Stimulated activated CD8-positive, alpha-beta memory T cell treated with anti-CD3 and anti-CD28 coated beads, Interleukin-4, amount 100 ng/mL, for 1 hour (primary cell): Measurements from ENCODE around the gene JMJD7.

Experiments
- DNase-seq, 2 donors: peaks; one replicate each; pipeline ENCODE4 v3.0.0-alpha.2; 2020; ENCODE audit warnings: low read depth in 2 of 2, low spot score in 1 of 2

The JMJD7 gene

GRCh38 chr15:41799488-41799805 is 28.4 kb upstream of the JMJD7 start:
- no peak for DNase-seq

DNA sequence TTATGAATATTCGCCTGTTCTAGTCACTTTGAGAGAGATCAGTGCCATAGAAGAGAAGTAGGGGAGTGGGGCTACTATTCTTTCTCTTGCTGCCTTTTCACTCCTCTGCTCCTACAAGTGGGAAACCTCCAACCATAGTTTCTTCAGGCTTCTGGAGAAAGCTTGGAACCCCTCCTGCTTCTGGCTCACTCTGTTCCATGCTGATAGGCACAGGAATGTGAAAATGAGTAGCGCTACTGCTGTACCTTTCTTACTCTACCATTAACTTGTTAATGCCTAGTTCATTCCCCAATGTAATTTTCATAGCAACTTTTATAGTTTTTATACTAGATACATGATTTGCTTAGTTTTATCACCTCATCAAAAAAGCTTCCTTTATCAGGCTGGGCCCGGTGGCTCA is 26.7 kb upstream of the JMJD7 start:
- DNase-seq = no peak

DNA sequence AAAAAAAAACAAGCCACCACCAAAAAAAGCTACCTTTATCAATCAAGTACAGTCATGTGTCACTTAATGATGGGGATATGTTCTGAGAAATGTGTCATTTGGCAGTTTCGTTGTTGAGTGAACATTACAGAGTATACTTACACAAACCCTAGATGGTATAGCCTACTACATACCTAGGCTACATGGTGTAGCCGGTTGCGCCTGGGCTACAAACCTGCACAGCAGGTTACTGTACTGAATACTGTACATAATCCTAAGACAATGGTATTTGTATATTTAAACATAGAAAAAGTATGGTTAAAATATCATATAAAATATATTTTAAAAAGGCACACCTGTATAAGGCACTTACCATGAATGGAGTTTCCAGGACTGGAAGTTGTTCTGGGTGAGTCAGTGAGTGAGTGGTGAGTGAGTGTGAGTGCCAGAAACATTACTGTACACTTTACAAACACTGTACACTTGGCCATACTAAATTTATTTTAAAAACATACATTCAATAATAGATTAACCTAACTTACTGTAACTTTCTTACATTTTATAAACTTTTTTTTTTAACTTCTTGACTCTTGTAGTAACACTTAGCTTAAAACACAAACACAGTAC is 25.9 kb upstream of the JMJD7 start:
- no peak for DNase-seq

- DNase-seq = no peak
These were observed 23.5 kb upstream of the JMJD7 start for GRCh38 chr15:41804361-41804760.

DNA sequence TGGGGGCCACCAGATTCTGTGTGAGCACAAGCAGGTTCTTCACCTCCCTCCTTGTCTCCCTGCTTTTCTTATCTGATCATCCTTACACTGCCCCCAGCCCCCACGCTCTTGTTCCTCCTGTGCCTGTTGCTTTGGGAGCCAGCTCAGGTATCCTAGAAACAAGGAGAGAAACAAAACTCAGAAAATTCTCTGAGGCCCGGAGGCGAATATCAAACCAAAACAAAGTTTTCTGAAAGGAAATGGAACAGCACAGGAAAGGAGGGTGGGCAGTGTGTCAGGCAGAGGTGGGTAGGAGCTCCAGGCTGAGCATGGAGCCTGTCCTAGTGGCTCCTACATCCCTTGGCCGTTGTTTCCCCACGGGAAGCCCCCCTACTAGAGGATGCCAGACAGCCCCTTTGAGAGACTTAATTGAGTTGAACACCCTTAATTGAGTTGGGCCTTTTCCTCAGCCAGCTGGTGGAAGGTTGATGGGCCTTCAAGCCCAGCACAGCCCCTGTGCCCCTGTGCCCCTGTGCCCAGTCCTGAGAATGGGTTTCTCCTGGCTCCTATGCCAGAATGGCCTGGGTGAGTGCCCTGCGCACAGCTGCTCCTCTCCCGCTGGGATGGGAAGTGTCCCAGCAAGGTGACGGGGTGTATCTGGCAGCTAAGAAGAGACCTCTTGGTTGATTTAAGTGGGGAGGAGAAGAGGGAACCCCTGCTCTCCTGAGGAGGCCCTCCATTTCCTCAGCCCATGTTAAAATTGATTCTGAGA is 22.8 kb upstream of the JMJD7 start:
- DNase-seq = no peak

- DNase-seq = no peak
These were observed 22.2 kb upstream of the JMJD7 start for GRCh38 chr15:41805711-41806110.

GRCh38 chr15:41806291-41807181 is 21.4 kb upstream of the JMJD7 start:
- DNase-seq = no peak

GRCh38 chr15:41809121-41809520 is 18.8 kb upstream of the JMJD7 start:
- no peak for DNase-seq

GRCh38 chr15:41809526-41810220 is 18.2 kb upstream of the JMJD7 start:
- DNase-seq = no peak

GRCh38 chr15:41810651-41811431 is 17.1 kb upstream of the JMJD7 start:
- no peak for DNase-seq

DNA sequence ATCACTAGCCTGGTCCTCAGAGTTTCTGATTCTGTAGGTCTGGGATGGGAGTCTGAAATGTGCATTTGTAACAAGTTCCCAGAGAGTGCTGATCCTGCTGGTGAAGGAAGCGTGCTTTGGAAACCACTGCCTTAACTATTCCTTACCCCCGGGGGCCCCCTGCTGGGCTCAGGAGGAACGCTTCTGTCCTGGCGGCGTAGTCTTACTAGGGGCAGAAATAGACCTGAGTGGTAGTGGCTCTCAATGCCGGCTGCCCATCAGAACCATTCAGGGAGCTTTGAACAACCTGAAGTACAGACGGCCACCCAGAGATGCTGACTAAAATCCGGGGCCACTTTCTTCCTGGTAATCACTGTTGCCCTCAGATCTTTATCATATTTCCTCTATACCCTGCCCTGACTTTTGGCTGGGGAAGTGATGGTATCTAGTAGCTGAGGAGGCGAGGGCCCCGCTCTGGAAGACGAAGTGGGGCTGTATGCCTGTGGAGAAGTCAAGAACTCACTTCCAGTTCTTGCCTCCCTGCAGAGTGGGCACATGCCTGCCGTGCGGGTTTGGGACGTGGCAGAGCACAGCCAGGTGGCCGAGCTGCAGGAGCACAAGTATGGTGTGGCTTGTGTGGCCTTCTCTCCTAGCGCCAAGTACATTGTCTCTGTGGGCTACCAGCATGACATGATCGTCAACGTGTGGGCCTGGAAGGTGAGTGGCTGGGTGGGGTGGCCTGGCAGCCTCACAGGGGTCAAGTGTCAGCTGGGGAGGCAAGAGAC is 16.3 kb upstream of the JMJD7 start:
- peak; percentile 42 to 44 for DNase-seq

DNA sequence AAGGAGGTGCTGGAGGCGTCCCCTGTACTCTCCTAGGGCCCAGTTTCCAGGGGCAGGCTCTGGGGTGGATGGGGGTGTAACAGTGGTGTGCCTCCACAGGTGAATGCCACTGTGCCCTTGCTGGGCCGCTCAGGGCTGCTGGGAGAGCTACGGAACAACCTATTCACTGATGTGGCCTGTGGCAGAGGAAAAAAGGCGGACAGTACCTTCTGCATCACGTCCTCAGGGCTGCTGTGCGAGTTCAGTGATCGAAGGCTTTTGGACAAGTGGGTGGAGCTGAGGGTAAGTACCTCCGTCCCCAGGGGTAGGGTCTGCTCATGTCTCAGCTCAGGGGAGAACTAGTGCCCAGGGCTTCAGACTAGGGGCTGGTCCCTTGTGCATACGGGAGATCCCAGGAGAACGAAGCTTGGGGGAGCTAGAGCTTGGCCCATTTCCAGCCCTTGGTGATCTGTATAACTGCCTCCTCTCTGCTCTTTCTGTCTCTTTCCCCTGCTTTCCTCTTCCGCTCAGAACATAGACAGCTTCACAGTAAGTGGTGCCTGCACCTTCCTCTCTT is 15.0 kb upstream of the JMJD7 start:
- no peak for DNase-seq

DNA sequence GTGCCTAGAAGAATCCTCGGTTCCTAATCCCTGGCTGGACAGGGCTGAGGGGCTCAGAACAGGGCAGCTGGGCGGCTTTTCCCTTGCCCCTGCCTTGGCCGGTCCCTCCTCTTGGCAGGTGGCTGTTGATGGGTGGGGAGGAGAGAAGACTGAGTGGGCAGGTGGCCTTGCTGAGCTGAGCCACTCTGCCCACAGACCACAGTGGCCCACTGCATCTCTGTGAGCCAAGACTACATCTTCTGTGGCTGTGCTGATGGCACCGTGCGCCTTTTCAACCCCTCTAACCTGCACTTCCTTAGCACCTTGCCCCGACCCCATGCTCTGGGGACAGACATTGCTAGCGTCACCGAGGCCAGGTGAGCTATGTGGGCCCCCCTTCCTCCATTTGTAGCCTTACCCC is 14.5 kb upstream of the JMJD7 start:
- DNase-seq = no peak

DNA sequence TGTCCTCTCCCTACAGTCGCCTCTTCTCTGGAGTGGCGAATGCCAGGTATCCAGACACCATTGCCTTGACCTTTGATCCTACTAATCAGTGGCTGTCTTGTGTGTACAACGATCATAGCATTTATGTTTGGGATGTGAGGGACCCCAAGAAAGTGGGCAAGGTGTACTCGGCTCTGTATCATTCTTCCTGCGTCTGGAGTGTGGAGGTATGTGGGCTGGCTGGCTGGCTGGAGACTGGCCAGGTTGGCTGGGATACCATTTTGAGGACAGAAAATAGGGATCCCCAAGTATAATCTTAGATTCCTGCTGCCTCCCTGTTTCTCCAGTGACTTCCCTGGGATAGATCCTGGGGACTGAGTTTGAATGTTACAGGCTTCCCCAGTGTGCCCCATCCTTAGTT is 13.4 kb upstream of the JMJD7 start:
- DNase-seq = no peak

DNA sequence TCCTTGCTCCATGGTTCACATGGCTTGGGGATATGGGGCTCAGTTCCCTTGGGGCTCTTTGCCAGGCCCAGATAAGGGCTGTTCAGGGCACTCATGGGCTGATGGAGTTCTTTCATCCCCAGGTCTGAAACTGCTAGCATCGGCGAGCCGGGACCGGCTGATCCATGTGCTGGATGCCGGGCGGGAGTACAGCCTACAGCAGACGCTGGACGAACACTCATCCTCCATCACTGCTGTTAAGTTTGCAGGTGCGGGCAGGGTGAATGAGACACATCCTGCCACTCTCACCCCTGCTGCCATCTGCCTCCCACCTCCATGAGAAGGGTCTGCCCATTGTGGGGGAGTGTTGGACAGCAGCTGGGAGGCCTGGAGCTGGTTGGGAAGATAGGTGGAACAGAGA is 11.1 kb upstream of the JMJD7 start:
- no peak for DNase-seq

- DNase-seq = no peak
These were observed 10.6 kb upstream of the JMJD7 start for GRCh38 chr15:41817327-41817726.

DNA sequence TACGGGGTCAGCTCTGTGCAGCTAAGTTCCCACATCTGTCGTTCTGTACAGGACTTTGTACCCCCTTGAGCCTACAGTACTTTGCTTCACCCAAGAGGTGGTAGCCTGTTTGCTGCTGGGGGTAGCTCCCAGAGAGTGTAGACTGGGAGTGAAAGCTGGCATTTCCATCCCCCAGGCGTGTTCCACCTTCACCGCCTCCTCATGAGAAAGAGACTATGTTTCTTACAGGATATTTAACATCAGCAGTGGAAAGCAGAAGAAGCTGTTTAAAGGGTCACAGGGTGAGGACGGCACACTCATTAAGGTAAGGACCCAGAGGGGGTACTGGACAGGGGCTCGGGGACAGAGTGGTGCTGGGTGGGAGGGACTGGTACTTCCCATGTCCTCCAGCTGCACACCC is 10.1 kb upstream of the JMJD7 start:
- no peak for DNase-seq

DNA sequence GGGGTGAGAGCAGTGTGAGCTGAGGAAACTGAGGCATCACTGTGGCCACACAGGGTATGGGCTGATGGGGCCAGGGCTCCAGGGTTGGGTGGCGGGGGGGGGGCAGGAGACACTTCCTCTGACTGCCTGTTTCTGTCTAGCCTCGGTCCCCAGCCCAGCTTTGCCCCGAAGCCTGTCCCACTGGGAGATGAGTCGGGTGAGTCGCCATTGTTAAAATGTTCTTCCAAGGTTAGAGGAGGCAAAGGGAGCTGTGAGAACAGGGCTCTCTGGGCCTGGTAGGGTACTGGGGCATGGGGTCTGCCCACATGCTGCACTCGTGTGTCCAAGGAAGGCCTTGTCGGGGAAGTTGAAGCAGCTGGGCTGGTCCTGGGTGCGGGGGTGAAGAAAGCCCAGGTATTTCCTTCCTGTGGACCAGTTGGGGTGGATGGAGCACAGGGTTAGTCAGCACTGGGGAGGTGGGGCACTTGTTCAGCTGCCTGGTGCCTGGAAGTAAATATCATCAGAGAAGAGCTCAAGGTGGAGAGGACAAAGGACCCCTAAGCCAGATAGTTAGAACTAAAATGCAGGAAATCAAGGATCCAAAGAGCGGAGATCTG is 8.3 kb upstream of the JMJD7 start:
- DNase-seq = no peak

DNA sequence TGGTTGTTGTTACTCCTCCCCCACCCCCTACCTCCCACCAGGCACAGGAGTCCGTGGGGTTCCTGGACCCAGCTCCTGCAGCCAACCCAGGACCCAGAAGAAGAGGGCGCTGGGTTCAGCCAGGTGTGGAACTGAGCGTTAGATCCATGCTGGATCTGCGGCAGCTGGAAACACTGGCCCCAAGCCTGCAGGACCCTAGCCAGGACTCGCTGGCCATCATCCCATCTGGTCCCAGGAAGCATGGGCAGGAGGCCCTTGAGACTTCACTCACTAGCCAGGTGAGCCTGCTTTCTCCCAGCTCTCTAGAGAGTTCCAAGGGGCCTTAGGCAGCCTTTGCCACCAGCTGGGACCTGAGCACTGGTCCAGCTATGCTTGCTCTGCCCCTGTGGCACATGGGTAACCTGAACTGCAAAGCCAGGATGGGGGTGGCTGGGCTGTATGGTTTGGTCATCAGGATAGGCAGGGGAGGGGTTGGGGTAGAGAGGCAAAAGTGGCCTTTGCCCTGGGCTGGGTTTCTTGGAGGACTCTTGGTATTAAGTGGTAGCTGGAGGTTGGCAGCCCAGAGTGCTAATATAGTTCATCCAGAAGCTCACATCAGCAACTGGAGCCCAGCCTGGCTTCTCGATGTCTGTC is 7.0 kb upstream of the JMJD7 start:
- DNase-seq = no peak
